Mesendoderm (in vitro differentiated cells): ENCODE data around the gene DTL.

ENCODE experiments used
- DNase-seq: peaks from one replicate; pipeline ENCODE4 v3.0.0; 2013
- H2AK5ac ChIP-seq: 2 replicates; pipeline ENCODE4 v1.6.1; 2013; ENCODE audit warnings: low read length, inconsistent platforms
- H2BK120ac ChIP-seq: 2 replicates; pipeline ENCODE4 v1.6.1; 2013; ENCODE audit warnings: low read depth, mild to moderate bottlenecking, low read length, moderate library complexity, mixed read lengths
- H2BK15ac ChIP-seq: replicated peaks from 2 replicates; pipeline ENCODE4 v1.6.1; 2013; ENCODE audit warnings: low read depth, mild to moderate bottlenecking, moderate library complexity
- H2BK5ac ChIP-seq: 2 replicates; pipeline ENCODE4 v1.6.1; 2013; ENCODE audit warnings: low read length, inconsistent platforms
- H3K18ac ChIP-seq: 2 replicates; pipeline ENCODE4 v1.6.1; 2013; ENCODE audit warnings: mild to moderate bottlenecking, low read length, mixed read lengths
- H3K23ac ChIP-seq: one replicate; pipeline ENCODE4 v1.6.1; 2013; ENCODE audit warnings: low read length
- H3K27ac ChIP-seq: 2 replicates; pipeline ENCODE4 v1.5.1; 2013; ENCODE audit warnings: low read depth, mild to moderate bottlenecking, inconsistent platforms, low read length, moderate library complexity
- H3K27me3 ChIP-seq: 2 replicates; pipeline ENCODE4 v1.6.1; 2013; ENCODE audit warnings: low read length, control low read depth, mild to moderate bottlenecking, inconsistent platforms; ENCODE audit not compliant: insufficient read depth, poor library complexity
- H3K36me3 ChIP-seq: 2 replicates; pipeline ENCODE4 v1.6.1; 2013; ENCODE audit warnings: low read length, inconsistent platforms; ENCODE audit not compliant: control insufficient read depth, insufficient read depth
- H3K4ac ChIP-seq: one replicate; pipeline ENCODE4 v1.6.1; 2013; ENCODE audit warnings: low read depth, mild to moderate bottlenecking, low read length, moderate library complexity
- H3K4me1 ChIP-seq: 2 replicates; pipeline ENCODE4 v1.6.1; 2013; ENCODE audit warnings: low read depth, low read length, inconsistent platforms; ENCODE audit not compliant: control insufficient read depth
- H3K4me2 ChIP-seq: 2 replicates; pipeline ENCODE4 v1.6.1; 2013; ENCODE audit warnings: low read length
- H3K4me3 ChIP-seq: 2 replicates; pipeline ENCODE4 v1.5.1; 2013; ENCODE audit warnings: mild to moderate bottlenecking, low read length
- H3K56ac ChIP-seq: one replicate; pipeline ENCODE4 v1.6.1; 2013; ENCODE audit warnings: low read length
- H3K79me1 ChIP-seq: 2 replicates; pipeline ENCODE4 v1.6.1; 2013; ENCODE audit warnings: low read length, inconsistent platforms
- H3K79me2 ChIP-seq: 2 replicates; pipeline ENCODE4 v1.6.1; 2013; ENCODE audit warnings: mild to moderate bottlenecking, low read length; ENCODE audit not compliant: control insufficient read depth, insufficient read depth
- H3K9ac ChIP-seq: 2 replicates; pipeline ENCODE4 v1.6.1; 2013; ENCODE audit warnings: low read length, inconsistent platforms
- H4K5ac ChIP-seq: one replicate; pipeline ENCODE4 v1.6.1; 2013; ENCODE audit warnings: low read length
- H4K8ac ChIP-seq: one replicate; pipeline ENCODE4 v1.6.1; 2013; ENCODE audit warnings: low read depth, mild to moderate bottlenecking, control low read depth, low read length, moderate library complexity
- WGBS: extraction: QIAGEN DNeasy Blood & Tissue Kit; methylation state at CpG from one replicate; pipeline ENCODE4 v1.1.7; 2013; ENCODE audit warnings: low lambda C conversion rate, missing lambda C conversion rate; ENCODE audit not compliant: insufficient coverage; ENCODE audit errors: extremely low coverage; 5-methylcytosine and 5-hydroxymethylcytosine counted together

Gene DTL

GRCh38 chr1:212124690-212125582 is 89.4 kb downstream of the DTL start:
- no peak overlapping the region for H3K4me3 ChIP-seq
- H3K9ac ChIP-seq: no peak overlapping the region
- no peak overlapping the region for H4K5ac ChIP-seq
- no peak for DNase-seq
- no peaks in the 10 kb centered on the region for H3K4me1 ChIP-seq
- H2BK15ac ChIP-seq: no peak overlapping the region
- H3K27ac ChIP-seq: no peak overlapping the region
- H3K23ac ChIP-seq: no peak overlapping the region
- H3K36me3 ChIP-seq: no peaks in the 10 kb centered on the region
- no peaks in the 10 kb centered on the region for H3K79me2 ChIP-seq
- no peaks in the 10 kb centered on the region for H3K27me3 ChIP-seq
- no peak overlapping the region for H4K8ac ChIP-seq
- H3K18ac ChIP-seq: no peak overlapping the region
- no peak overlapping the region for H2BK5ac ChIP-seq
- H3K56ac ChIP-seq: no peak overlapping the region
- no peak overlapping the region for H3K4me2 ChIP-seq
- H2AK5ac ChIP-seq: no peak overlapping the region
- no peak overlapping the region for H2BK120ac ChIP-seq
- no CpG with 5 or more reads among the region's 11 CpGs for WGBS
- H3K79me1 ChIP-seq: no peaks in the 10 kb centered on the region
- H3K4ac ChIP-seq: no peak overlapping the region

- Histone ChIP-seq H3K27ac (no peak overlapping the region), H2BK15ac (no peak overlapping the region), H4K5ac (no peak overlapping the region), H3K4me2 (no peak overlapping the region), H3K4me1 (no peaks in the 10 kb centered on the region), H3K79me1 (no peaks in the 10 kb centered on the region), H3K27me3 (no peaks in the 10 kb centered on the region), H3K4ac (no peak overlapping the region), H3K36me3 (no peaks in the 10 kb centered on the region), H3K9ac (no peak overlapping the region), H2BK5ac (no peak overlapping the region), H2AK5ac (no peak overlapping the region), H4K8ac (no peak overlapping the region), H3K56ac (no peak overlapping the region), H3K4me3 (no peak overlapping the region), H3K79me2 (no peaks in the 10 kb centered on the region), H3K18ac (no peak overlapping the region), H3K23ac (no peak overlapping the region), H2BK120ac (no peak overlapping the region)
- no peak for DNase-seq
- no CpG with 5 or more reads among the region's 9 CpGs for WGBS
These were observed 90.1 kb downstream of the DTL start for GRCh38 chr1:212125654-212126053.

- no CpG with 5 or more reads among the region's 4 CpGs for WGBS
- peak; percentile 24 for DNase-seq
- no peak overlapping the region for H3K4me3 ChIP-seq
- H2BK15ac ChIP-seq: no peak overlapping the region
- H3K27me3 ChIP-seq: no peaks in the 10 kb centered on the region
- H3K79me2 ChIP-seq: no peaks in the 10 kb centered on the region
- H4K8ac ChIP-seq: no peak overlapping the region
- H3K18ac ChIP-seq: no peak overlapping the region
- no peak overlapping the region for H3K56ac ChIP-seq
- H3K23ac ChIP-seq: no peak overlapping the region
- H3K79me1 ChIP-seq: no peaks in the 10 kb centered on the region
- H3K4ac ChIP-seq: no peak overlapping the region
- H2BK120ac ChIP-seq: no peak overlapping the region
- H3K27ac ChIP-seq: no peak overlapping the region
- no peak overlapping the region for H3K4me2 ChIP-seq
- no peak overlapping the region for H2BK5ac ChIP-seq
- H3K9ac ChIP-seq: no peak overlapping the region
- H2AK5ac ChIP-seq: no peak overlapping the region
- no peak overlapping the region for H4K5ac ChIP-seq
- H3K4me1 ChIP-seq: no peaks in the 10 kb centered on the region
- no peaks in the 10 kb centered on the region for H3K36me3 ChIP-seq
These were observed 91.7 kb downstream of the DTL start for GRCh38 chr1:212127221-212127620.

GRCh38 chr1:212129781-212130180 is 94.2 kb downstream of the DTL start:
- Histone ChIP-seq H3K56ac (no peak overlapping the region), H2BK5ac (no peak overlapping the region), H4K8ac (no peak overlapping the region), H3K4ac (no peak overlapping the region), H3K27me3 (no peaks in the 10 kb centered on the region), H3K9ac (no peak overlapping the region), H3K23ac (no peak overlapping the region), H3K36me3 (no peaks in the 10 kb centered on the region), H3K4me2 (no peak overlapping the region), H3K4me1 (no peaks in the 10 kb centered on the region), H2BK15ac (no peak overlapping the region), H3K4me3 (no peak overlapping the region), H4K5ac (no peak overlapping the region), H3K79me2 (no peaks in the 10 kb centered on the region), H3K27ac (no peak overlapping the region), H3K79me1 (no peaks in the 10 kb centered on the region), H2AK5ac (no peak overlapping the region), H2BK120ac (no peak overlapping the region), H3K18ac (no peak overlapping the region)
- no CpG with 5 or more reads among the region's 6 CpGs for WGBS
- no peak for DNase-seq

GRCh38 chr1:212132025-212132424 is 96.5 kb downstream of the DTL start:
- Histone ChIP-seq H4K5ac (no peak overlapping the region), H2BK120ac (no peak overlapping the region), H3K4ac (no peak overlapping the region), H2AK5ac (no peak overlapping the region), H2BK15ac (no peak overlapping the region), H3K4me3 (no peak overlapping the region), H3K56ac (no peak overlapping the region), H3K79me2 (no peaks in the 10 kb centered on the region), H2BK5ac (no peak overlapping the region), H3K27me3 (no peaks in the 10 kb centered on the region), H3K23ac (no peak overlapping the region), H3K9ac (no peak overlapping the region), H3K4me1 (no peaks in the 10 kb centered on the region), H4K8ac (no peak overlapping the region), H3K36me3 (no peaks in the 10 kb centered on the region), H3K27ac (no peak overlapping the region), H3K18ac (no peak overlapping the region), H3K4me2 (no peak overlapping the region), H3K79me1 (no peaks in the 10 kb centered on the region)
- DNase-seq: no peak
- WGBS: no CpG with 5 or more reads among the region's 1 CpG

GRCh38 chr1:212133319-212133718 is 97.8 kb downstream of the DTL start:
- Histone ChIP-seq H3K23ac (no peak overlapping the region), H3K4me2 (no peak overlapping the region), H2BK120ac (no peak overlapping the region), H3K4me1 (no peaks in the 10 kb centered on the region), H3K79me2 (no peaks in the 10 kb centered on the region), H3K56ac (no peak overlapping the region), H3K27me3 (no peaks in the 10 kb centered on the region), H3K36me3 (no peaks in the 10 kb centered on the region), H3K4ac (no peak overlapping the region), H2BK5ac (no peak overlapping the region), H3K79me1 (no peaks in the 10 kb centered on the region), H3K18ac (no peak overlapping the region), H3K4me3 (no peak overlapping the region), H3K9ac (no peak overlapping the region), H4K5ac (no peak overlapping the region), H3K27ac (no peak overlapping the region), H2AK5ac (no peak overlapping the region), H4K8ac (no peak overlapping the region), H2BK15ac (no peak overlapping the region)
- no peak for DNase-seq
- WGBS: no CpG with 5 or more reads among the region's 2 CpGs
